SK-N-SH (cell line): Measurements from ENCODE around the gene NUDT1. TPM values are rescaled to one million over a fixed set of nuclear protein-coding genes. Genes with fewer than 3 reads are reported as not detected.

Experiments
- CTCF ChIA-PET: fragments of 300-600, 350-600 bp; formaldehyde crosslinking; extraction: SDS; loops from one replicate; lab custom pipeline; 2021; lab: Yijun Ruan, JAX
- POLR2A ChIA-PET: fragments of 350-600 bp; sonication (Branson Sonifier 250); formaldehyde crosslinking; extraction: SDS; loops from one replicate; lab custom pipeline; 2020; ENCODE audit warnings: antibody characterized with exemption, inconsistent platforms; lab: Yijun Ruan, JAX
- DNase-seq: peaks from one replicate; pipeline ENCODE4 v3.0.0; 2012
- H2AFZ ChIP-seq: fragments of 200-600 bp; sonication (generic); 2 replicates; pipeline ENCODE4 v1.8.1; 2016; ENCODE audit warnings: antibody characterized with exemption, mild to moderate bottlenecking, low read depth
- H3F3A ChIP-seq: fragments of 200-600 bp; sonication (generic); replicated peaks from 2 replicates; pipeline ENCODE3; 2016; ENCODE audit warnings: antibody characterized with exemption, mild to moderate bottlenecking; ENCODE audit not compliant: insufficient read depth
- H3K27ac ChIP-seq, 2 experiments: fragments of 200-500 bp in 1 of 2; fragments of 200-600 bp in 1 of 2; sonication (Bioruptor generic) in 1 of 2; sonication (generic), shearing (Covaris generic) in 1 of 2; 2 replicates each; pipeline versions ENCODE4 v1.5.1 to v1.6.1; 2014 to 2016; ENCODE audit warnings: low read depth in 2 of 2, inconsistent platforms in 1 of 2, low read length in 1 of 2, mild to moderate bottlenecking in 1 of 2, mixed read lengths in 1 of 2
- H3K27me3 ChIP-seq: fragments of 200-600 bp; sonication (generic), shearing (Covaris generic); 2 replicates; pipeline ENCODE4 v1.6.1; 2016; ENCODE audit warnings: mixed run types; ENCODE audit not compliant: insufficient read depth
- H3K36me3 ChIP-seq, 2 experiments: fragments of 200-500 bp in 1 of 2; fragments of 200-600 bp in 1 of 2; sonication (Bioruptor generic) in 1 of 2; sonication (generic) in 1 of 2; replicated peaks in 1 of 2; 2 replicates each; pipeline versions ENCODE3 to v1.5.1; 2014 to 2016; ENCODE audit warnings: low read length in 1 of 2, mild to moderate bottlenecking in 1 of 2; ENCODE audit not compliant: insufficient read depth in 2 of 2, control insufficient read depth in 1 of 2
- H3K4me1 ChIP-seq, 2 experiments: fragments of 200-500 bp in 1 of 2; fragments of 200-600 bp in 1 of 2; sonication (Bioruptor generic) in 1 of 2; sonication (generic), shearing (Covaris generic) in 1 of 2; 2 replicates each; pipeline versions ENCODE4 v1.5.1 to v1.6.1; 2014 to 2016; ENCODE audit warnings: low read depth in 1 of 2, low read length in 1 of 2, mixed run types in 1 of 2; ENCODE audit not compliant: insufficient read depth in 2 of 2, control insufficient read depth in 1 of 2
- H3K4me2 ChIP-seq: fragments of 200-600 bp; sonication (generic), shearing (Covaris generic); 2 replicates; pipeline ENCODE4 v1.6.1; 2017; ENCODE audit warnings: mixed run types
- H3K4me3 ChIP-seq, 2 experiments: fragments of 200-500 bp in 1 of 2; fragments of 200-600 bp in 1 of 2; sonication (Bioruptor generic) in 1 of 2; sonication (generic), shearing (Covaris generic) in 1 of 2; 2 replicates each; pipeline versions ENCODE4 v1.5.1 to v1.8.1; 2014 to 2016; ENCODE audit warnings: low read depth in 2 of 2, inconsistent platforms in 1 of 2, low read length in 1 of 2, mild to moderate bottlenecking in 1 of 2, mixed read lengths in 1 of 2, moderate library complexity in 1 of 2
- H3K79me2 ChIP-seq: fragments of 200-600 bp; sonication (generic); 2 replicates; pipeline ENCODE4 v1.8.1; 2017; ENCODE audit warnings: mild to moderate bottlenecking; ENCODE audit not compliant: insufficient read depth
- H3K9ac ChIP-seq: fragments of 200-600 bp; sonication (generic); 2 replicates; pipeline ENCODE4 v1.6.1; 2017; ENCODE audit warnings: mixed run types
- H3K9me2 ChIP-seq: fragments of 200-600 bp; sonication (generic); 2 replicates; pipeline ENCODE4 v1.6.1; 2017; ENCODE audit warnings: mixed run types
- H3K9me3 ChIP-seq: fragments of 200-600 bp; sonication (generic); 2 replicates; pipeline ENCODE4 v1.6.1; 2017; ENCODE audit warnings: mixed run types, mild to moderate bottlenecking, moderate library complexity
- H4K20me1 ChIP-seq: fragments of 200-600 bp; sonication (generic); 2 replicates; pipeline ENCODE4 v1.6.1; 2017; ENCODE audit warnings: mild to moderate bottlenecking, mixed run types; ENCODE audit not compliant: insufficient read depth
- CHD2 ChIP-seq: fragments of 150-350 bp; IDR thresholded peaks from 2 replicates; pipeline ENCODE4 v1.6.1; 2018; ENCODE audit warnings: low read length; ENCODE audit not compliant: partially characterized antibody
- ELF1 ChIP-seq: IDR thresholded peaks from 2 replicates; pipeline ENCODE4 v1.4.0; 2012
- EZH2phosphoT487 ChIP-seq: fragments of 200-600 bp; sonication (generic); IDR thresholded peaks from 2 replicates; pipeline ENCODE4 v1.6.1; 2017; ENCODE audit warnings: low read depth, mixed run types, mild to moderate bottlenecking, antibody characterized with exemption, moderate library complexity, borderline replicate concordance
- FOXM1 ChIP-seq: IDR thresholded peaks from 2 replicates; pipeline ENCODE4 v1.4.0; 2012; ENCODE audit warnings: low read depth, mild to moderate bottlenecking
- JUND ChIP-seq: IDR thresholded peaks from 2 replicates; pipeline ENCODE4 v1.4.0; 2012
- MEF2A ChIP-seq: IDR thresholded peaks from 2 replicates; pipeline ENCODE4 v1.4.0; 2012; ENCODE audit warnings: low read depth, borderline replicate concordance
- MXI1 ChIP-seq: IDR thresholded peaks from 2 replicates; pipeline ENCODE4 v1.6.1; 2012; ENCODE audit warnings: mild to moderate bottlenecking, low read depth, low read length, improper control_type of control experiment
- SIN3A ChIP-seq: IDR thresholded peaks from 2 replicates; pipeline ENCODE4 v1.6.1; 2012; ENCODE audit warnings: low read depth, mild to moderate bottlenecking, low read length, moderate library complexity, borderline replicate concordance
- TCF12 ChIP-seq: IDR thresholded peaks from 2 replicates; pipeline ENCODE4 v1.4.0; 2012
- USF2 ChIP-seq: fragments of 150-350 bp; IDR thresholded peaks from 2 replicates; pipeline ENCODE4 v1.6.1; 2017; ENCODE audit warnings: antibody characterized with exemption, low read length, low read depth, borderline replicate concordance
- YY1 ChIP-seq: IDR thresholded peaks from 2 replicates; pipeline ENCODE4 v1.4.0; 2012; ENCODE audit warnings: low read depth, mild to moderate bottlenecking
- WGBS: methylation state at CpG from one replicate; pipeline ENCODE4 v1.1.6; 2017; ENCODE audit warnings: low lambda C conversion rate; 5-methylcytosine and 5-hydroxymethylcytosine counted together
- polyA plus RNA-seq, 3 experiments: library from polyadenylated mRNA; depleted of rRNA; stranded (reverse); fragments of >200 nt; gene quantifications; 2 replicates each; pipeline ENCODE4 v1.2.3, GENCODE V29; 2012
- TF ChIP-seq, protein P1 (sequence below): IDR thresholded peaks from 2 replicates; pipeline ENCODE4 v1.6.1; 2012; ENCODE audit warnings: mild to moderate bottlenecking, low read depth, low read length, moderate library complexity
- TF ChIP-seq, protein P2 (sequence below): IDR thresholded peaks from 2 replicates; pipeline ENCODE4 v1.4.0; 2012; ENCODE audit warnings: low read depth, borderline replicate concordance

NUDT1 gene
- polyA plus RNA-seq, 1 of the 3 experiments (the other 2 are of a cell fraction) = 98.1 TPM

- TF ChIP-seq FOXM1 = no peak
- TF ChIP-seq, protein P1, sequence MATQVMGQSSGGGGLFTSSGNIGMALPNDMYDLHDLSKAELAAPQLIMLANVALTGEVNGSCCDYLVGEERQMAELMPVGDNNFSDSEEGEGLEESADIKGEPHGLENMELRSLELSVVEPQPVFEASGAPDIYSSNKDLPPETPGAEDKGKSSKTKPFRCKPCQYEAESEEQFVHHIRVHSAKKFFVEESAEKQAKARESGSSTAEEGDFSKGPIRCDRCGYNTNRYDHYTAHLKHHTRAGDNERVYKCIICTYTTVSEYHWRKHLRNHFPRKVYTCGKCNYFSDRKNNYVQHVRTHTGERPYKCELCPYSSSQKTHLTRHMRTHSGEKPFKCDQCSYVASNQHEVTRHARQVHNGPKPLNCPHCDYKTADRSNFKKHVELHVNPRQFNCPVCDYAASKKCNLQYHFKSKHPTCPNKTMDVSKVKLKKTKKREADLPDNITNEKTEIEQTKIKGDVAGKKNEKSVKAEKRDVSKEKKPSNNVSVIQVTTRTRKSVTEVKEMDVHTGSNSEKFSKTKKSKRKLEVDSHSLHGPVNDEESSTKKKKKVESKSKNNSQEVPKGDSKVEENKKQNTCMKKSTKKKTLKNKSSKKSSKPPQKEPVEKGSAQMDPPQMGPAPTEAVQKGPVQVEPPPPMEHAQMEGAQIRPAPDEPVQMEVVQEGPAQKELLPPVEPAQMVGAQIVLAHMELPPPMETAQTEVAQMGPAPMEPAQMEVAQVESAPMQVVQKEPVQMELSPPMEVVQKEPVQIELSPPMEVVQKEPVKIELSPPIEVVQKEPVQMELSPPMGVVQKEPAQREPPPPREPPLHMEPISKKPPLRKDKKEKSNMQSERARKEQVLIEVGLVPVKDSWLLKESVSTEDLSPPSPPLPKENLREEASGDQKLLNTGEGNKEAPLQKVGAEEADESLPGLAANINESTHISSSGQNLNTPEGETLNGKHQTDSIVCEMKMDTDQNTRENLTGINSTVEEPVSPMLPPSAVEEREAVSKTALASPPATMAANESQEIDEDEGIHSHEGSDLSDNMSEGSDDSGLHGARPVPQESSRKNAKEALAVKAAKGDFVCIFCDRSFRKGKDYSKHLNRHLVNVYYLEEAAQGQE = no peak
- TF ChIP-seq EZH2phosphoT487 = no peak
- TF ChIP-seq MXI1 = no peak; the same call in 1 of the 2 replicates
- TF ChIP-seq YY1 = no peak
- no peak for TF ChIP-seq ELF1
- no peak for TF ChIP-seq JUND
- no peak for TF ChIP-seq CHD2
- TF ChIP-seq, protein P2, sequence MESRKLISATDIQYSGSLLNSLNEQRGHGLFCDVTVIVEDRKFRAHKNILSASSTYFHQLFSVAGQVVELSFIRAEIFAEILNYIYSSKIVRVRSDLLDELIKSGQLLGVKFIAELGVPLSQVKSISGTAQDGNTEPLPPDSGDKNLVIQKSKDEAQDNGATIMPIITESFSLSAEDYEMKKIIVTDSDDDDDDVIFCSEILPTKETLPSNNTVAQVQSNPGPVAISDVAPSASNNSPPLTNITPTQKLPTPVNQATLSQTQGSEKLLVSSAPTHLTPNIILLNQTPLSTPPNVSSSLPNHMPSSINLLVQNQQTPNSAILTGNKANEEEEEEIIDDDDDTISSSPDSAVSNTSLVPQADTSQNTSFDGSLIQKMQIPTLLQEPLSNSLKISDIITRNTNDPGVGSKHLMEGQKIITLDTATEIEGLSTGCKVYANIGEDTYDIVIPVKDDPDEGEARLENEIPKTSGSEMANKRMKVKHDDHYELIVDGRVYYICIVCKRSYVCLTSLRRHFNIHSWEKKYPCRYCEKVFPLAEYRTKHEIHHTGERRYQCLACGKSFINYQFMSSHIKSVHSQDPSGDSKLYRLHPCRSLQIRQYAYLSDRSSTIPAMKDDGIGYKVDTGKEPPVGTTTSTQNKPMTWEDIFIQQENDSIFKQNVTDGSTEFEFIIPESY = no peak
- TF ChIP-seq TCF12 = no peak
- TF ChIP-seq MEF2A = no peak
- no peak for TF ChIP-seq SIN3A
- TF ChIP-seq USF2 = no peak
- Histone ChIP-seq H3K79me2 (peaks cover 52% of the 10 kb centered on the region), H3K9ac (peak overlapping the region; percentile 95), H3K27me3 (no peaks in the 10 kb centered on the region), H3K9me2 (no peaks in the 10 kb centered on the region), H3K9me3 (no peaks in the 10 kb centered on the region), H3K27ac (peak overlapping the region; percentile 46 to 56), H3K4me1 (peaks cover 0 to 16% of the 10 kb centered on the region in 2 experiments; a peak in 1 of 4 replicates), H3K4me2 (peak overlapping the region; percentile 100), H4K20me1 (0 out of 2 replicates have a peak, but pooled peaks cover 6% of the 10 kb centered on the region), H2AFZ (peak overlapping the region; percentile 83), H3F3A (peaks cover 4% of the 10 kb centered on the region), H3K4me3 (peak overlapping the region; percentile 67 to 99), H3K36me3 (peaks cover 14 to 15% of the 10 kb centered on the region in 2 experiments)
- WGBS = 33% methylated on average over 21 of the region's 21 CpGs
- DNase-seq = no peak
- ChIA-PET POLR2A (interaction anchor here (0.9 to 2.1 kb wide), 6 partner anchors 8 to 111 kb away, joined by 3 to 12 read pairs (median 4); partner anchors contain the start of genes EIF3B and MAD1L1), CTCF (interaction anchor here (0.7 to 2.1 kb wide), 6 partner anchors 9 to 575 kb away, joined by 3 to 9 read pairs (median 5); partner anchors contain the start of gene MAD1L1)
Measured at GRCh38 chr7:2242541-2243429, 759 bp downstream of the NUDT1 start.
